AG08395 (cell line): ENCODE data around the gene NEK2.
"Not testable (repeated sequence)": the region's sequence is repeated elsewhere in the genome, so short reads cannot be mapped to it uniquely, and the experiment has no call there.

Source experiments
- DNase-seq: peaks from one replicate; pipeline ENCODE4 v3.0.0; 2012; ENCODE audit warnings: mixed read lengths, low spot score

The NEK2 gene

DNA sequence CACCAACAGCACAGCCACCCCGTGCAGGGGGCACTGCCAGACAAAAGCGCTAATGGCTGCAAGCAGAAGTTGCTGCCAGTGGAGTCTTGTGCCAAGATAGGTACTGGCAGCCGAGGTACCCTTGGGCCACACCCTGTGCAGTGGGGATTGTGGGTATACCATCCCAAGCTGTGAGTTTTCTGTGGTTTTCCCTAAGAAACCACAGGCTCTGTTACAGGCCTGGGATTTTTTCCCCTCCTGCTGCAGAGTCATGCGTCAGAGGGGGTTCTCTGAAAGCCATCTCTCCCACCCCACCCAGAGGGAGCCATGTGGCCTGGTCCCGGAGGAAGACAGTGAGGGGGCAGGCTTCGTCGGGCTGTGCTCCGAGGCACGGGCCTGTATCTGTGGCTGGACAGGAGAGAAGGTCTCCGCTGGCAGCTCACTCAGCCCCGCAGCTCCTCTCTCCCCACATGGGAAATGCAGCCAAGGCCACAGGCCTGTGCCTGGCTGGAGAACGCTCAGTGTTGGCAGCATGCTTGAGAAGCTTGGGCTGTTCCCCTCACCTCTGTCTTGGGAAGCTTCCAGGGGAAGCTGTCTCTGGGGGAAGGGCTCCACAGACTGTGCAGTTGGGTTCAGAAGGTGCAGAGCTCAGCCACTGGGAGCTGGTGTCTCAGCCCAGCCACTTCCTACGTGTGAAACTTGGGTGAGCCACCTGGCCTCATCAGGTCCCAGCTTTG lies 42.5 kb downstream of the NEK2 start:
- DNase-seq: peak; percentile 79

DNA sequence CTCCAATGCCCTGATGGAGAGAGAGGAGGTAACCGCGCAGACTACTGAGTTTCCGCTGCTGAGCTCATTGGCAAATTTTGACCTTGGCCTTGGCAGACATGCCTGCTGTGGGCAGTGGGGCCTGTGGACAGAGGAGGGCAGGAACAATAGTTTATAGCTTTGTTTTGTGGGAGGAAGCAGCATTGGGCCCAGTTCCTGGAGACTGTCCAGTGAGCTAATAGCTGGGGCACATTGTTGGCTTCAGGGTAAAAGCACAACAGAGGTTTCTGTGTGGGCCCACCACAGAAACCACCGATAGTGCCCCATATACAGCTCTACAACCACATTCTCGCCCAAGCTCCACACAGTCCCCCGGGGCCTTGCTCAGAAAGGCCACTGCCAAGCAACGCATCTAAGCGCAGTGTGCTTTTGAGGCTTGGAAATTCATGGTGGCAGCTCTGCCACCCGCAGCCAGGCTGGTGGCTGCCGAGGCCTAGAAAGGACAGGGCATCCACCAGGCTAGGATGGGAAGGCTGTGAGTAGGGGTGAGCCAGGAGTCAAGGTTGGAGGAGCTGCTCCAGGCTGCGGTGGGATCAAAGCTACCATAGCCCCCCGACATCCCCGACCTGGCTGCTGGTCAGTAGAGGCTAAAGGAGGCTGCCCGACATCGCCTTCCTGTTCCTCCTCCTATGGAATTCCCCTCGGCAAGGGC lies 43.2 kb downstream of the NEK2 start:
- DNase-seq: no peak

DNA sequence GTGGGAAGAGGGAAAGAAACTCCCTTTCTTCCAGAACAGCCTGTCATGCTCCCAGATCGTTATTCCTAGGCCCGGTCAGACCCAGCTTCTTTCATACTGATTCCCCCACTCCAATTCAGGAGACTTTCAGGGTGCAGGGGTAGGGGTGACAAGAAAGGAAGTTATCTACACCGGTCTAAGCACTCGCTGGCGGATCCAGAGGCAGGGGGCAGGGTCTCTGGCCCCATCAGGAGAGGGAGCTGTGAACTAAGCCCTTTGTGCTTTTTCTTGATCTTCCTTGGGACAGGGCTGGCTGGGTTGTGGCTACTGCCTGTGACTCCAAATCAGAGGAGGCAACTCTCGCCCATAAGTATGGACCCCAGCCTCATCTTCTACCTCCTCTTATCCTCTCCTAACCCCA lies 44.3 kb downstream of the NEK2 start:
- no peak for DNase-seq

DNA sequence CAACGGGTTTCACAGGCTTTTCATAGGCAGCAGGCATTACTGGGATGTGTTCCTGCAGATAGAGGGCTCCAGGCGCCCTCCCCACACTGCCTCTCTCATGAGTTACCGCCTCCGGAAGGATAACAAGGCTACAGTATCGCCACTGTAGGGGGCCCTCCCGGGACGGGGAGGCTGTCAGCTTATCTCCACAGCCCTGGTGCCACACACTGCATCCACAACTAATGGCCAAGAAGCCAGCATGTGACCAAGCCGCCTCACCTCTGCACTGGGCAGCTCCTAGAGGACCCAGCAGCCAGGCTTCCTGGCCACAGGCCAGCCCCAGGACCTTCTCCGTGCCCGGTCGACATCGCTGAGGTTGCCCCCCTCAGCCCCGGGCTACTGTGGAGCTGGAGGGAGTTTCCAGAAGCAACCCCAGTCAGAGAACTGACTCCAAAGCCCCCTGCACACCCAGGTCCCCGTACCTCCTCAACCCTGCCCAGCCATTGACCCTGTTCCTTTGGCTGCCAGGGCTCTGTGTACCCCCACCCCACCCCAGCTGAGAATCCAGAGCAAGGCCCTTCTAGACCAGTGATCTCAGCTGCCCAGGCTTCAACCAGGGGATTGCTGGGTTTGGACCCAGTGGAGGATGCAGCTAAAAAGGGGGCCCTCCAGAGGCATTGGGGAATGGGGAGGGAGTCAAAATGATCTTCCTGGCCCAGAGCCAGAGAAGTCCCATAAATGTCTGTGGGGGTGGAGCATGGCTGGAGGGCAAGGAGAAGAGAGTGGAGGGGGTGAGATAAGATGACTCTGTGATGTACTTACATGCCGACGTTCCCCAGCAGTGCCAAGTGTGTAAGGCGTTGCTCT lies 45.0 kb downstream of the NEK2 start:
- DNase-seq: no peak

DNA sequence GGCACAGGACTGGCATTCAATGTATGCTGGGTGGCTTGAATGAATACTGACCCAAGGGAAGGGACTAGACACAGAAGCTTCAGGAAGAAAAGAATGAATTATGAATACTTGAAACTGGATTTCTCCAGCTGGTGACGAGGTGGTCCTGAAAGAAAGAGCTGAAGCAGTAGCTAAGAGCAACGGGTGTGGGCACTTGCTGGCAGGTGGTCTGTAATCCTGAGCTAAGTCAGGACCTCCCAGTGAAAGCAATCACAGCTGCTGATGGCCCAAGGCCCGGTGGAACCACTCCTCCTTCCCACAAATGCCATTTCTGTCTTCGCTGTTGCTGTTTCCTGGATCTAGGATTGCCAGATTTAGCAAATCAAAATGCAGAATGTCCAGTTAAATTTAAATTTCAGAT lies 47.0 kb downstream of the NEK2 start:
- no peak for DNase-seq

DNA sequence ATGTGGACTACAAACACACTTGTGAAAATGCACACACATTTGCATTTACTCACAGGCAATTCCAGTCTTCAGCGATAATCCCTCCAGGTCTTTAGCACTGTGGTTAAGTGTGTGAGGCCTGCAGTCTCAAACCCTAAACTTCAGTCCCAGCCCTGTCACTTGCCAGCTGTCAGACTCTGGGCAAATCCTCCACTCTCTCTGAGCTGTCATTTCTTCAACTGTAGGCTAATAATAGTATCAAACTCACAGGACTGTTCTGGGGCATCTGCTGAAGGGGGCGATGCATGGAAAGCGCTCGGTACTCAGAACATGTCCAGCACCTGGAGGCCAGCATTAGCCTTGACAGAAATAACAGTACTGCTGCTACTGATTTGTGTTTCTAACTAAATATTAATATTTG lies 48.2 kb downstream of the NEK2 start:
- DNase-seq: no peak

DNA sequence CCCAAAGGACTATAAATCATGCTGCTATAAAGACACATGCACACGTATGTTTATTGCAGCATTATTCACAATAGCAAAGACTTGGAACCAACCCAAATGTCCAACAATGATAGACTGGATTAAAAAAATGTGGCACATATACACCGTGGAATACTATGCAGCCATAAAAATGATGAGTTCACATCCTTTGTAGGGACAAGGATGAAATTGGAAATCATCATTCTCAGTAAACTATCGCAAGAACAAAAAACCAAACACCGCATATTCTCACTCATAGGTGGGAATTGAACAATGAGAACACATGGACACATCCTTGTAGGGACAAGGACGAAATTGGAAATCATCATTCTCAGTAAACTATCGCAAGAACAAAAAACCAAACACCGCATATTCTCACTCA lies 49.6 kb downstream of the NEK2 start:
- DNase-seq: not testable (repeated sequence)

DNA sequence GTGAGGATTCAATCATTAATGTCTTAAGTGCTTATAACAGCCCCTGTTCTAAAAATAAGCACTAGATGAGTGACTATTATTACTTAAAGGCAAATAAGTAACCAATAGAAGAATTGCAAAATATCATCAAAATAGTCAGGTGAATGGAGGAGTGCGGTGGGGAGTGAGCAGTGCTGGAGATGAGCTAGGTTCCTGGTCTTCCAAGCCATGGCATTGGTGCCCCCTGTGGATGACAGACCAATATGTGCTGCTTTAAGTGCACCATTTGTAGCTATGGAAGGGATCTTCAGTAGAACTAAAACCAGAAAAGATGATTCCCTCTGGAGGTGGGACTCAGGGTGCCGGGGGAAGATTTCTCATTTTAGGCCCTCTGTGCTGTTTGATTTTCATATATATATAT lies 50.4 kb downstream of the NEK2 start:
- peak; percentile 66 for DNase-seq

DNA sequence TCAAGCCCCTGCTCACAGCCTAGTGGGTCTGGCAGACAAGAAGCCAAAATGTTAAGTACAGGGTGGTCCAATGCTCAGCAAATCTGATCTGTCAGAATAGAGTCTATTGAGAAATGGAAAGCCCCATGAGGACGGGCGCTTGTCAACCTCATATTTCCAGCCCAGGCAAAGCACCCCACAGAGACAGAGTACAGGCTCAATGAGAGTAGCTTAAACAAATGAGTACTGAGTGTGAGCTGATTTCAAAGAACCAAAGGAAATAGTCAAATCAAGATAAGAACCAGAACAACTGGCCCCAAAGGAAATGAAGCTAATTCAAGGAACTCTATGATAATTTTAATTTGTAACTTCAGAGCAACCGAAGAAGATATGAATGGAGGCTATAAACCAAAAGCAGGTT lies 51.9 kb downstream of the NEK2 start:
- DNase-seq: no peak

DNA sequence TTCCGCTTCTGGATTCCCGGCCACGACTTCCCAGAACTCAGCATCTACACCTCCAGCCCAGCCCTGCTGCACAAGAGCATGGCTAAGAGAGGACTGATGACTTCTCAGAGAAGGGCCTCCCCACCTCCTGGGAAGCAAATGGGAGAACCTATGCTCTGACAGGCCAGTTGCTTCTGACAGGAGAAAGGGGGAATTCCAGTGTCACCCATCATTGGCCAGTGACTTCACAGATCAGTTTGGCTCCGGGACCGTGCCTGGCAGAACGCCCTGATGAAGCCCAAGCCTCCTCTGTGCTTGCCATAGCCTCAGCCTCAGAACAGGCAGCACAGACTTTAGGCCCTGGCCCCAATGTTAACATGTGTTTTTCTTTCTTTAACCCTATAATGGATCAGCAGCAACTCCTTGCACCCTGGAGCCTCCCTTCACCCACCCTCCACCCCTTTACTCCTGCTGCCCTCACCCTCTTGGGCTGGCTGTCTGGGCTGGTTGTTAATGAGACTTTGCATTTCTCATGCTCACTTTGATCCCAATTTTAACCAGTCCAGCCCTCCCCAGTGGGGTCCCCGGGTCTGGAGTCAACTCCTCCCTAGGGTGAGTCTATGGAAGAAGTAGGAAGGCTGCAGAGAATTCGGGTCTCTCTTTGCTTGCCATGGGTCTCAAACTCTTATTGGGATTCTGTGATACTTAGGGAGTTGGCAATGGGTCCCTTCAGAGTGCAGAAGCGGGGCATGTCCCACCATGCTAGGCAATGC lies 53.8 kb downstream of the NEK2 start:
- no peak for DNase-seq

DNA sequence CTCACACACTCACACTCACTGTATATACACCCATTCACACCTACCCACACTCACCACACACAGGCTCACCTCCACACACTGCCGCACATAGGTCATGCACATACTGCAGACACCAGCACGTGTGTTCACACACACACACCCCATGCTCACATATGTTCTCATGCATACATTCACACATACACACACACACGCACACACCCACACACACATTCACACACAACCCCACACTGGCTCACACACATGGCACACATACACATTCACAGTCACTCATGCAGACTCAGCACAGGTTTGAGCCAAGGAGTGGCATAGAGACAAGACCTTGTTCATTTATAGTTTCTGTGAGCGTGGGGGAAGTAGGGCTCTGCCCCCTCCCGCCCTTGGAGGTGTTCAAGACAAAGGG lies 55.3 kb downstream of the NEK2 start:
- no peak for DNase-seq

DNA sequence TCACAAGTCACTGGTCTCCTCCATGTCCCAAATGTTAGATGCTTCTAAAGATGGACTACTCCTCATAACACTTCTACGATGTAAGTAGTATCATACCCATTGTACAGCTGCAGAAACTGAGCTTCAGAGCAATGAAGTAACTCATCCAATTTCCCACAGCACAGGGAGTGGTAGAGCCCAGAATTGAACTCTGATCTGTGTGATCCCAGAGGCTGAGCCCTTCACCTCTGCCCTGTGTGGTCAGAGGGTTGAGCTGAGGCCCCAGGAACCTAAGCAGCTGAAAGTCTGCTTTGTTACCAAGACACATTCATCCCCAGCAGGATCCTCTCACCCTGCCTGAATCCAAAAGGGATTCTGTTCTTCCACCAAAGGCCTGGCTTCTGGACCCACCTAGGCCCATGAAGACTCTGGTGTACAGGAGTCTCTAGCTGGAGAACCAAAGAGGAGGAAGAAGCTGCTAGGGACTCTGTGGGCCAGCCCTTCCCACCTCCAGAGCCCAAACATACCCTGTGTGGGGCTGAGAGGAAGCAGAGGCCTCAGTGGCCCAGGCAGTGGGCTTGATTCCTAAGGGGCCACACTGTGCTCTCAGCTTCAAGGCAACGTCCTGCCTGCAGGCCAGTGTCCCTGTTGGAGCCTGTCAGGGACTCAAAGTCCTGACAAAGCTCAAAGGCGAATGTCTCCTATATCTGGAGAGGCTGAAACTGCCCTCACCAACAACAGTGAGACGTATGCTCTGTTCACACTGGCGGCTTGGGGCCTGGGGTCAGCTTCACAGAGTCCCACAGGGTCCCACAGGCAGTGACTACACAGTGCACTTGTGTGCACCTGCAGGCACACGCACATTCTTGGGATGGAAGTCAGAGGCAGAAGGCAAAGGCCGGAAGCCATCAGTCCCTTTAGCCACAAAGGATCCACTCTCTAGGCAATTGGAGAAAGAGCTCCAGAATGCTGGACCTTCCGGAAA lies 56.1 kb downstream of the NEK2 start:
- DNase-seq: no peak

DNA sequence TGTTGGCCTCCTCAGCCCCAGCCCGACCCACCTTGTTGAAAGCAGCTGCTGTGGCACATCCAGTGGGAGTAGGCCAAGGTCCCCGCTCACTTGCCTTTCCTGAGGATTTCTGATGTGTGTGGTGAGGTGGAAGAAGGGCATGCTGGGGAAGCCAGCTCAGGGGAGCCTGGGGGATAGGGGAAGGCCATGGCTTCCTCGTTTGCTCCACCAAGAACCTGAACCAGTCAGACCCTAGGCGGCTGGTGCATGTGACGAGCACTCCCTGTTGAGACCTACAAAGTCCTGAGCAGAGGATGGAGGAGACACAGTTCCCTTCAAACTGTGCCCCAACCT lies 58.5 kb downstream of the NEK2 start:
- DNase-seq: no peak

DNA sequence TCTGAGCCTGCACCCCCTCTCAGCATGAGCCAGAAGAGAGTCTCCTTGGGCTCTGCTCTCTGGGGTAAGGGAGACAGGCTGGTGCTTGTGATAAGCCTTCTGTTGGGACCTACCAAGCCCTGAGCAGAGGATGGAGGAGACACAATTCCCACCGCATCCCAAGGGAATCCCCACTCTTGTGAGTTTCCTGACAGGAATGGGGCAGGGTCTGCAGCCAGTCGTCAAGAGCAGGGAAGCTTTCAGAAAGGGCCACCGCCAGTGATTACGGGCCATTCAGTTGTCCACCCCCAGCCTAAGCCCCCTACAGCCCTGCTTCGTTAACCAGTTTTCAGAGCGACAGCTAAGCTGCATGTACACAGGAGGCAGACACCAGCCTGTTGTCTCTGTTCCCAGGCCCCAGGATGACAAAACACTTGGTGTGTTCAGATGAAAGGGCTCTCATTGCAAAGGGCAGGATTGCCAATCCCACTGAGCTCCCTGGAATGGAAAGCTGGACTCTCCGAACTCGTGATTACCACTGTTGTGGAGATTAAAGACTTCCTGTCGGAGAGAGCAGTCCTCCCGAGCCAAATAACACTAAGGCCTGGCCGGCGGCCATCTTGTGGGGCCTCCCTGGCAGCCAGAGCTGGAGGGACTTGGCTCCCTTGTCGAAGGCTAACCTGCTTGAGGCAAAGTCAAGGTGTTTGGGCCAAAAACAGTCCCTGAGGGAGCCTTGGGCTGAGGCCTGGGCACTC lies 59.0 kb downstream of the NEK2 start:
- DNase-seq: no peak

DNA sequence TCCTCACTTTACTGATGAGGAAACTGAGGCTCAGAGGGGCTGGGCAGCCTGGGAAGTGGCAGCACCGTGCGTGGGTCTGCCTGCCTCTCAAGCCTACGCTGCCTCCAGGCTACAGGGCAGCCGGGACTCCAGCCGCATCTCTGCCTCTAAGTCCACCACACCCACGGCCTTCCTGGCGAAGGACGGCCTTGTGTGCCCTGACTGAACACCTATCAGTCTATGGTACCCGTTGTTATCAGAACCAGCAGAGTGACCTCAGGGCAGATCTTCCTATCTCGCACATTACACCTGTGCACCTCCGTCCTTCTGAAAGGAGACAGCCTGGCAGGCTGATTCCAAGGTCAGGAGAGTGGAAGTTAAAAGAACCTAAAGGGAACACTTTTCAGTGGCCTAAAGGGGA lies 60.8 kb downstream of the NEK2 start:
- DNase-seq: no peak

DNA sequence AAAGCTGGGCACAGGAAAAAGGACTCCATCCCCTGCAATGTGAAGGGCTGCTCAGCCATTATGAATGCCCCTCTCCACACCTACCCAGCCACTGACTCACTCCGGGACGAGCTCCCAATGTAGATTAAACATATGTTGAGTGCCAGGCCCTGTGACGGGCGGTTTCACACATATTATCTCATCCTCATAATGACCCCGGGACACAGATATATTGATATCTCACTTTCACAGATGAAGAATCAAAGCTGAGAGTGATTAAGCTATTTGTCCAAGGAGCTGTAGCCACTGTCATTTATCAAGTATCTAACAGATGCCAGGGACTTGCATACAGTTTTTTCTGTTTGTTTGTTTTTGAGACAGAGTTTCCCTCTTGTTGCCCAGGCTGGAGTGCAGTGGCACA lies 61.5 kb downstream of the NEK2 start:
- DNase-seq: no peak

DNA sequence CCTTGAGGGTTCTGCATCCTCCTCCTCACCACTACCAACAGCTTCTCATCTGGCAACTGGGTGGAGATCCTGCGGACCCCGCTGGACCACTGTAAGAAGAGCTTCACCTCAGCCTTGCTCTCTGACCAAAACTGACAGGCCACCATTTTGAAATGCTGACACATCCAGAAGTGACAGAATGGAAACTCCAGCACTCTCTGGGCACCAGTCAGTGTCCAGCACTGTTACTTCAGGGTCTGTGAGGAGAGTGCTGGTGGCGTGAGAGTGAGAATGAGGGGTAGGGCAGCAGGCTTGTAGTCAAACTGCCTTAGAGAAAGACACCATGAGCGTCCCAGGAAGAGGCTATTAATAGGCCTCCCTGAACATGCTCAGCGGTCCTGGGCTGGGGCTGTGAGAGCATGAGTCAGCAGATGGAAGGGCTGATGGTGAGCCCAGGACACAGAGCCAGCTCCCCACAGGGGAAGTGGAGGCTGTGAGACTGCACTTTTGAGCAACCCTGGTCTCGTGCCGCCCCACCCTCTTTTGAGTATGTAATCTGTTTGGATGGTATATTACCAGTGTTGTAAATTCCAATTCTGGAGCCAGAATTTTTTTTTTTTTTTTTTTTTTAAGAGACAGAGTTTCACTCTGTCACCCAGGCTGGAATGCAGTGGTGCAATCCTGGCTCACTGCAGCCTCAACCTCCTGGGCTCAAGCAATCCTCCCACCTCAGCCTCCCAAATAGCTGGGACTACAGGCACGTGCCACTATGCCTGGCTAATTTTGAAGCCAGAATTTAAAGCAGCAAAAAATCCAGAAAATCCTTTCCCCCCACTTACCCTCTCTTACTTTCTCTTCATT lies 62.1 kb downstream of the NEK2 start:
- peak; percentile 94 for DNase-seq

DNA sequence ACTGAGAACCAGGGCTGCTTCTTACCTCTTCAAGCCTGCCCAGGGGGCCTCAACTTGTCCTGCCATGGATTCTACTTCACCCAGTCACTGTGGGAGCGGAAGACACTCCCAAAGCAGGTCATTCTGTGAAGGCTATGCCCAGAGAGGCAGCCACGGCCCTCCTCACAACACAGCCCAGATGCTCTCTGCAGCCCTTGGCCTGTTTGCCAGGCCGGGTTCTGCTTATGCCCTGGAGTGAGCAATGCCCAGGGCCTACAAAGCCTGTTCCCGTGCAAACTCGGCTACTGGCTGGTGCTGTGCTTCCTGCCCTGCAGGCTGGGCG lies 62.7 kb downstream of the NEK2 start:
- DNase-seq: no peak
